ENCODE results near the gene MDM2. TPM values are rescaled to one million over a fixed set of nuclear protein-coding genes. Genes with fewer than 3 reads are reported as not detected.

Gene MDM2
- total RNA-seq, 1 experiment from 2014 or later, result 159 TPM

- Histone ChIP-seq H3K27me3 (ENCODE audit: insufficient read depth, low read length) (no peaks in the 10 kb centered on the region), H2BK20ac (ENCODE audit: low read depth, low read length, poor library complexity, severe bottlenecking) (no peak overlapping the region), H2BK15ac (ENCODE audit: low read depth, low read length) (no peak overlapping the region), H3K9ac (ENCODE audit: extremely low read depth, insufficient read length, low read length) (no peak overlapping the region), H2AK5ac (ENCODE audit: insufficient read length, low read length) (no peak overlapping the region), H3K23me2 (ENCODE audit: insufficient read length, low read depth, low read length, poor library complexity, severe bottlenecking) (no peaks in the 10 kb centered on the region), H2BK12ac (ENCODE audit: insufficient read length, low read depth, low read length) (no peak overlapping the region), H4K91ac (ENCODE audit: insufficient read length, low read depth, low read length) (no peak overlapping the region), H3K18ac (ENCODE audit: insufficient read length, low read depth, low read length) (no peak overlapping the region), H3T11ph (ENCODE audit: low read length) (no peak overlapping the region), H3K56ac (ENCODE audit: insufficient read length, low read depth, low read length) (no peak overlapping the region), H3K9me3 (ENCODE audit: control insufficient read depth, low read depth, low read length) (no peaks in the 10 kb centered on the region), H2BK120ac (ENCODE audit: low read depth, low read length, poor library complexity, severe bottlenecking) (no peak overlapping the region), H3K4me2 (ENCODE audit: insufficient read depth, insufficient read length, low read length) (no peak overlapping the region), H3K23ac (ENCODE audit: insufficient read length, low read depth, low read length) (no peak overlapping the region), H3K27ac (ENCODE audit: insufficient read length, low read depth, low read length) (no peak overlapping the region), H2AFZ (ENCODE audit: low read length) (no peak overlapping the region), H3K14ac (ENCODE audit: insufficient read depth, low read length) (no peak overlapping the region), H4K20me1 (ENCODE audit: control insufficient read depth, insufficient read depth, insufficient read length) (no peaks in the 10 kb centered on the region), H4K5ac (ENCODE audit: insufficient read length, low read depth, low read length) (no peak overlapping the region), H2BK5ac (ENCODE audit: insufficient read length, low read length) (no peak overlapping the region), H3K79me2 (ENCODE audit: insufficient read depth, low read length) (no peaks in the 10 kb centered on the region), H4K8ac (replicated peaks; ENCODE audit: insufficient read length, low read depth, low read length) (no peak overlapping the region), H3K79me1 (ENCODE audit: insufficient read depth, low read depth, low read length, poor library complexity, severe bottlenecking) (no peaks in the 10 kb centered on the region), H3K4me1 (ENCODE audit: insufficient read depth, low read length) (no peaks in the 10 kb centered on the region), H3K4ac (ENCODE audit: low read depth, low read length) (no peak overlapping the region)
- Mint-ChIP-seq H3K27ac (no peak overlapping the region), H3K36me3 (ENCODE audit: insufficient read depth in 1 of 3, low read depth in 3 of 3) (no peaks in the 10 kb centered on the region), H3K4me1 (no peaks in the 10 kb centered on the region), H3K4me3 (no peak overlapping the region), H3K9me3 (no peaks in the 10 kb centered on the region), H3K27me3 (ENCODE audit: low read depth) (peaks cover 4% of the 10 kb centered on the region; the same call in 1 of the 2 replicates)
- DNase-seq, result no peak
- WGBS (ENCODE audit: extremely low coverage, insufficient read length, low lambda C conversion rate), result no CpG with 5 or more reads among the region's 3 CpGs
- no peak for TF ChIP-seq CTCF (conservative IDR thresholded peaks at IDR 0.05)
Observed at GRCh38 chr12:68856510-68856909, 48.5 kb downstream of the MDM2 start.
